Activated CD8-positive, alpha-beta T cell treated with anti-CD3 and anti-CD28 coated beads for 36 hours (primary cell): ENCODE results near the gene KXD1. TPM values are rescaled to one million over a fixed set of nuclear protein-coding genes. Genes with fewer than 3 reads are reported as not detected.

Experiments used
- ATAC-seq: fragments of 200-7000 bp; cut with Tn5 transposase; one replicate; pipeline ENCODE4 v1.10.0; 2021; ENCODE audit warnings: mild to moderate bottlenecking, moderate library complexity
- CTCF ChIA-PET: fragments of 350-600 bp; sonication (Branson Sonifier 250); formaldehyde crosslinking; loops from one replicate; lab custom pipeline; 2021; ENCODE audit warnings: antibody characterized with exemption; lab: Charles Lee
- POLR2A ChIA-PET: fragments of 350-600 bp; sonication (Branson Sonifier 250); formaldehyde crosslinking; loops from one replicate; lab custom pipeline; 2021; ENCODE audit warnings: antibody characterized with exemption; lab: Charles Lee
- DNase-seq: peaks from one replicate; pipeline ENCODE4 v3.0.0-alpha.2; 2020
- H3K27ac Mint-ChIP-seq: one replicate; pipeline ENCODE4 v1.8.0; 2021; ENCODE audit warnings: mild to moderate bottlenecking, mixed read lengths
- H3K27me3 Mint-ChIP-seq: one replicate; pipeline ENCODE4 v1.8.0; 2021; ENCODE audit warnings: mixed read lengths
- H3K36me3 Mint-ChIP-seq: one replicate; pipeline ENCODE4 v1.8.0; 2021; ENCODE audit warnings: low read depth, mixed read lengths
- H3K4me1 Mint-ChIP-seq: one replicate; pipeline ENCODE4 v1.8.0; 2021; ENCODE audit warnings: low read depth, mixed read lengths
- H3K4me3 Mint-ChIP-seq: one replicate; pipeline ENCODE4 v1.8.0; 2021; ENCODE audit warnings: mild to moderate bottlenecking, moderate library complexity, mixed read lengths
- H3K9me3 Mint-ChIP-seq: one replicate; pipeline ENCODE4 v1.8.0; 2021; ENCODE audit warnings: mixed read lengths
- CTCF ChIP-seq: fragments of 200-600 bp; IDR thresholded peaks from one replicate; pipeline ENCODE4 v1.8.0; 2022; ENCODE audit warnings: antibody characterized with exemption, mild to moderate bottlenecking
- intact Hi-C: fragments of 100-400 bp; cut with micrococcal nuclease; formaldehyde crosslinking; loops from one replicate; pipeline ENCODE4 v1.10.0; 2022
- total RNA-seq, 2 experiments: library from RNA; stranded (reverse); gene quantifications; one replicate each; pipeline ENCODE4 v1.2.3, GENCODE V29; 2021

Gene KXD1
- total RNA-seq, 2 experiments from 2014 or later = 137 to 142 TPM

- Mint-ChIP-seq H3K4me3 (no peak overlapping the region), H3K9me3 (no peaks in the 10 kb centered on the region), H3K27ac (no peak overlapping the region), H3K36me3 (no peaks in the 10 kb centered on the region), H3K4me1 (no peaks in the 10 kb centered on the region), H3K27me3 (no peaks in the 10 kb centered on the region)
- CTCF ChIA-PET = interaction anchor here (0.7 to 2.3 kb wide), 2 partner anchors 21 to 32 kb away, joined by 3 to 7 read pairs; no protein-coding TSS in a partner anchor
- ATAC-seq (no peak), DNase-seq (no peak)
- no peak for TF ChIP-seq CTCF
- intact Hi-C loops = no loop called here
- POLR2A ChIA-PET = no interaction called here
Observed at GRCh38 chr19:18551631-18552030, 6.0 kb upstream of the KXD1 start.

- Mint-ChIP-seq H3K4me1 (peaks cover 15% of the 10 kb centered on the region), H3K36me3 (peaks cover 23% of the 10 kb centered on the region), H3K27ac (peak overlapping the region; percentile 95), H3K4me3 (peak overlapping the region; percentile 90), H3K9me3 (no peaks in the 10 kb centered on the region), H3K27me3 (no peaks in the 10 kb centered on the region)
- ATAC-seq = no peak
- peak; percentile 24 for DNase-seq
- no peak for TF ChIP-seq CTCF
- ChIA-PET CTCF (interaction anchor here (1.0 to 4.4 kb wide), 8 partner anchors 13 to 107 kb away, joined by 3 to 20 read pairs (median 6); partner anchors contain the start of genes ELL, REX1BD and UBA52), POLR2A (interaction anchor here (0.8 to 4.6 kb wide), 15 partner anchors 10 to 611 kb away, joined by 3 to 21 read pairs (median 4); partner anchors contain the start of genes ELL, FKBP8, JUND and MEF2B)
- intact Hi-C loops = loop anchor here (5.0 kb wide), 1 partner anchor 36 kb away; the partner anchor contains the start of gene ELL
Observed at GRCh38 chr19:18558202-18558555, 509 bp downstream of the KXD1 start.

GRCh38 chr19:18558604-18559003 is 934 bp downstream of the KXD1 start:
- Mint-ChIP-seq H3K4me1 (peaks cover 15% of the 10 kb centered on the region), H3K9me3 (no peaks in the 10 kb centered on the region), H3K27me3 (no peaks in the 10 kb centered on the region), H3K4me3 (peak overlapping the region; percentile 90), H3K36me3 (peaks cover 26% of the 10 kb centered on the region), H3K27ac (peak overlapping the region; percentile 95)
- CTCF ChIA-PET = interaction anchor here (1.2 to 4.4 kb wide), 7 partner anchors 14 to 107 kb away, joined by 3 to 20 read pairs (median 6); partner anchors contain the start of genes ELL and REX1BD
- DNase-seq = no peak
- no peak for ATAC-seq
- intact Hi-C loops = loop anchor here (5.0 kb wide), 1 partner anchor 36 kb away; the partner anchor contains the start of gene ELL
- POLR2A ChIA-PET = interaction anchor here (0.8 to 4.6 kb wide), 14 partner anchors 10 to 611 kb away, joined by 3 to 21 read pairs (median 4); partner anchors contain the start of genes ELL, FKBP8, JUND and MEF2B
- no peak for TF ChIP-seq CTCF

- no peak for ATAC-seq
- no peak for TF ChIP-seq CTCF
- Mint-ChIP-seq H3K4me1 (peaks cover 15% of the 10 kb centered on the region), H3K4me3 (peak overlapping the region; percentile 90), H3K27me3 (no peaks in the 10 kb centered on the region), H3K9me3 (no peaks in the 10 kb centered on the region), H3K36me3 (peaks cover 35% of the 10 kb centered on the region), H3K27ac (peak overlapping the region; percentile 95)
- ChIA-PET CTCF (interaction anchor here (0.8 to 3.1 kb wide), 5 partner anchors 11 to 108 kb away, joined by 3 to 20 read pairs (median 6); partner anchors contain the start of gene REX1BD), POLR2A (interaction anchor here (1.0 to 4.6 kb wide), 3 partner anchors 10 to 15 kb away, joined by 3 to 21 read pairs (median 6); partner anchors contain the start of gene UBA52)
- intact Hi-C loops = loop anchor here (5.0 kb wide), 1 partner anchor 37 kb away; the partner anchor contains the start of gene ELL
- no peak for DNase-seq
Observed at GRCh38 chr19:18559685-18560084, 2.0 kb downstream of the KXD1 start.

- no peak overlapping the region for H3K27ac Mint-ChIP-seq
- peaks cover 42% of the 10 kb centered on the region for H3K36me3 Mint-ChIP-seq
- POLR2A ChIA-PET = no interaction called here
- H3K9me3 Mint-ChIP-seq = no peaks in the 10 kb centered on the region
- H3K27me3 Mint-ChIP-seq = no peaks in the 10 kb centered on the region
- intact Hi-C loops = no loop called here
- CTCF ChIA-PET = no interaction called here
- H3K4me3 Mint-ChIP-seq = no peak overlapping the region
- DNase-seq (no peak), ATAC-seq (no peak)
- TF ChIP-seq CTCF = no peak
- H3K4me1 Mint-ChIP-seq = peaks cover 15% of the 10 kb centered on the region
Observed at GRCh38 chr19:18562086-18562485, 4.4 kb downstream of the KXD1 start.
